ENCODE data around the gene HMCN1.

Gene HMCN1

GRCh38 chr1:186091222-186091720, 357.1 kb downstream of the HMCN1 start:
- Histone ChIP-seq H3F3A (ENCODE audit: insufficient read depth, low read length) (no peaks in the 10 kb centered on the region), H3K27ac (ENCODE audit: low read length) (no peak overlapping the region), H3K4me2 (ENCODE audit: low read depth, low read length) (no peak overlapping the region), H3K36me3 (replicated peaks; ENCODE audit: insufficient read depth, low read length) (no peaks in the 10 kb centered on the region), H3K4me1 (ENCODE audit: low read length) (no peaks in the 10 kb centered on the region), H3K79me2 (ENCODE audit: low read length) (no peaks in the 10 kb centered on the region), H3K27me3 (replicated peaks; ENCODE audit: insufficient read depth, low read length) (no peaks in the 10 kb centered on the region), H3K4me3 (ENCODE audit: low read length) (no peak overlapping the region), H3K9me2 (replicated peaks; ENCODE audit: insufficient read depth, low read length) (no peaks in the 10 kb centered on the region), H4K20me1 (ENCODE audit: insufficient read depth, low read length) (no peaks in the 10 kb centered on the region), H3K9ac (ENCODE audit: low read length) (no peak overlapping the region), H3K9me3 (replicated peaks; ENCODE audit: insufficient read depth, low read length) (no peaks in the 10 kb centered on the region), H2AFZ (ENCODE audit: low read length) (no peak overlapping the region)
- TF ChIP-seq EZH2phosphoT487 (IDR thresholded peaks at IDR 0.05; ENCODE audit: low read length), result no peak
- no peak for TF ChIP-seq CTCF (IDR thresholded peaks at IDR 0.05; ENCODE audit: low read length)
- no peak for TF ChIP-seq EZH2 (optimal IDR thresholded peaks at IDR 0.05; ENCODE audit: low read depth, low read length)
- DNase-seq, result no peak

GRCh38 chr1:186093437-186093836, 359.2 kb downstream of the HMCN1 start:
- no peaks in the 10 kb centered on the region for H3K9me2 ChIP-seq (replicated peaks; ENCODE audit: insufficient read depth, low read length)
- no peaks in the 10 kb centered on the region for H3K79me2 ChIP-seq (ENCODE audit: low read length)
- H3K9me3 ChIP-seq (replicated peaks; ENCODE audit: insufficient read depth, low read length), result no peaks in the 10 kb centered on the region
- TF ChIP-seq EZH2 (optimal IDR thresholded peaks at IDR 0.05; ENCODE audit: low read depth, low read length), result no peak
- no peak for TF ChIP-seq EZH2phosphoT487 (IDR thresholded peaks at IDR 0.05; ENCODE audit: low read length)
- no peak for TF ChIP-seq CTCF (IDR thresholded peaks at IDR 0.05; ENCODE audit: low read length)
- no peak overlapping the region for H2AFZ ChIP-seq (ENCODE audit: low read length)
- no peak overlapping the region for H3K4me3 ChIP-seq (ENCODE audit: low read length)
- H3K4me2 ChIP-seq (ENCODE audit: low read depth, low read length), result no peak overlapping the region
- no peak overlapping the region for H3K27ac ChIP-seq (ENCODE audit: low read length)
- H3K36me3 ChIP-seq (replicated peaks; ENCODE audit: insufficient read depth, low read length), result no peaks in the 10 kb centered on the region
- no peak for DNase-seq
- no peaks in the 10 kb centered on the region for H3K27me3 ChIP-seq (replicated peaks; ENCODE audit: insufficient read depth, low read length)
- H4K20me1 ChIP-seq (ENCODE audit: insufficient read depth, low read length), result no peaks in the 10 kb centered on the region
- no peak overlapping the region for H3K9ac ChIP-seq (ENCODE audit: low read length)
- no peaks in the 10 kb centered on the region for H3F3A ChIP-seq (ENCODE audit: insufficient read depth, low read length)
- no peaks in the 10 kb centered on the region for H3K4me1 ChIP-seq (ENCODE audit: low read length)

GRCh38 chr1:186094172-186094571, 360.0 kb downstream of the HMCN1 start:
- Histone ChIP-seq H4K20me1 (ENCODE audit: insufficient read depth, low read length) (no peaks in the 10 kb centered on the region), H3F3A (ENCODE audit: insufficient read depth, low read length) (no peaks in the 10 kb centered on the region), H3K79me2 (ENCODE audit: low read length) (no peaks in the 10 kb centered on the region), H3K4me2 (ENCODE audit: low read depth, low read length) (no peak overlapping the region), H3K4me1 (ENCODE audit: low read length) (no peaks in the 10 kb centered on the region), H3K9me2 (replicated peaks; ENCODE audit: insufficient read depth, low read length) (no peaks in the 10 kb centered on the region), H3K27ac (ENCODE audit: low read length) (no peak overlapping the region), H3K9ac (ENCODE audit: low read length) (no peak overlapping the region), H2AFZ (ENCODE audit: low read length) (no peak overlapping the region), H3K9me3 (replicated peaks; ENCODE audit: insufficient read depth, low read length) (no peaks in the 10 kb centered on the region), H3K27me3 (replicated peaks; ENCODE audit: insufficient read depth, low read length) (no peaks in the 10 kb centered on the region), H3K36me3 (replicated peaks; ENCODE audit: insufficient read depth, low read length) (no peaks in the 10 kb centered on the region), H3K4me3 (ENCODE audit: low read length) (no peak overlapping the region)
- TF ChIP-seq CTCF (IDR thresholded peaks at IDR 0.05; ENCODE audit: low read length) (no peak), EZH2 (optimal IDR thresholded peaks at IDR 0.05; ENCODE audit: low read depth, low read length) (no peak), EZH2phosphoT487 (IDR thresholded peaks at IDR 0.05; ENCODE audit: low read length) (no peak)
- DNase-seq, result no peak
